ENCODE measurements around the gene MED13L. TPM values are rescaled to one million over a fixed set of nuclear protein-coding genes. Genes with fewer than 3 reads are reported as not detected.

MED13L gene
- total and polyA plus RNA-seq, 2 experiments from 2014 or later: 11.7 to 88.7 TPM

DNA sequence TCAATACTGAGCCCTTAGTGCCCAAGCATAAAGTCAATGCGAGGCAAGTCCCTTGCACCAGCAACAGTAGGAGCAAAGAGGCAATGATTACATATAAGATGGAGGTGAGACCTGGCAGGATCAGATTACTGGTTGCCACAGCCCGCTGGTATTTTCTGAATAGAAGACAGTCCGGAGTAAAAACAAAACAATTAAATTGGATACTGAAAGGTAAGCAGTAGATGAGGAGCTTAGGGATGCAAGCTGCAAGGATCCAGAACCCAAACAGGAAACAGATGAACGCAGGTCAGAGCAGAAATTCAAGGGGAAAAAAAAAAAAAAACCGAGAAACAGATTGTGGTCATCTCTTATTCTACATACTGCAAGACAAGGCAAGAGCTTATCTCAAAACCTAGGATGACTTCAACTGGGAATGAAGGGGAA lies 119.6 kb downstream of the MED13L start:
- Histone ChIP-seq H3K27ac (no peak overlapping the region), H3K27me3 (replicated peaks; ENCODE audit: insufficient read depth) (no peaks in the 10 kb centered on the region), H3K79me2 (ENCODE audit: insufficient read depth) (peaks cover 100% of the 10 kb centered on the region), H3K4me3 (no peak overlapping the region), H3K9me2 (ENCODE audit: insufficient read depth) (no peaks in the 10 kb centered on the region), H3K4me1 (ENCODE audit: insufficient read depth) (peaks cover 34% of the 10 kb centered on the region), H2AFZ (no peak overlapping the region), H4K20me1 (ENCODE audit: insufficient read depth) (peaks cover 45% of the 10 kb centered on the region), H3F3A (ENCODE audit: insufficient read depth) (0 out of 2 replicates have a peak, but pooled peaks cover 7% of the 10 kb centered on the region), H3K4me2 (ENCODE audit: unreplicated experiment) (no peak overlapping the region), H3K9ac (no peak overlapping the region), H3K9me3 (ENCODE audit: low read depth) (no peaks in the 10 kb centered on the region), H3K36me3 (ENCODE audit: low read depth) (no peaks in the 10 kb centered on the region)
- DNase-seq: no peak
- TF ChIP-seq EZH2phosphoT487 (IDR thresholded peaks at IDR 0.05; ENCODE audit: insufficient read depth, low read depth) (no peak), EZH2 (IDR thresholded peaks at IDR 0.05; ENCODE audit: insufficient read depth, poor library complexity, severe bottlenecking) (no peak)
- in situ Hi-C loops (cut with MboI): no loop called here
- 91 to 100% methylated on average over 5 of the region's 5 CpGs for WGBS, 2 experiments (ENCODE audit: low coverage in 1 of 2, low lambda C conversion rate in 2 of 2, missing lambda C conversion rate in 2 of 2)

DNA sequence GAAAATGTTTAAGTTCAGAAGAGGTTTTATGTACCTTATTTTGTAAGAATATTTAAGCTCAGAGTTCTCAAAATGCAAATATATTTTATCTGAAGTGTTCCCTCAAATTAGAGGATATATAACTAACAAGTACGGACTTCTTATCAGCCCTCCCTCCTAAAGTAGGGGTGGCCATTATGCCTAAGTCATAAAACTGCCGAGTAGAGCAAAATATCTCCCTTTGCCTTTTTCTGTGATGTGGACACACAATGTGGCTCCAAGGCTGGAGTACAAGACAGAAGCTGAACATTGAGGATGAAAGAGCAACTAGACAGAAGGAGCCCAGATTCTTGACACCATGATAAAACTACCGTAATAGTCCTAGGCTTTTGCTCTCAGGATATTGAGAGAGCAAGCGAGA lies 120.9 kb downstream of the MED13L start:
- H2AFZ ChIP-seq: no peak overlapping the region
- in situ Hi-C loops (cut with MboI): no loop called here
- no peaks in the 10 kb centered on the region for H3K9me2 ChIP-seq (ENCODE audit: insufficient read depth)
- no peak overlapping the region for H3K4me3 ChIP-seq
- H3K4me2 ChIP-seq (ENCODE audit: unreplicated experiment): no peak overlapping the region
- H3K9ac ChIP-seq: no peak overlapping the region
- no peaks in the 10 kb centered on the region for H3K9me3 ChIP-seq (ENCODE audit: low read depth)
- TF ChIP-seq EZH2 (IDR thresholded peaks at IDR 0.05; ENCODE audit: insufficient read depth, poor library complexity, severe bottlenecking): no peak
- TF ChIP-seq EZH2phosphoT487 (IDR thresholded peaks at IDR 0.05; ENCODE audit: insufficient read depth, low read depth): no peak
- H4K20me1 ChIP-seq (ENCODE audit: insufficient read depth): peaks cover 44% of the 10 kb centered on the region
- peaks cover 100% of the 10 kb centered on the region for H3K79me2 ChIP-seq (ENCODE audit: insufficient read depth)
- no peak overlapping the region for H3K27ac ChIP-seq
- no peaks in the 10 kb centered on the region for H3K27me3 ChIP-seq (replicated peaks; ENCODE audit: insufficient read depth)
- DNase-seq: no peak
- no peaks in the 10 kb centered on the region for H3K36me3 ChIP-seq (ENCODE audit: low read depth)
- 98 to 99% methylated on average over 4 of the region's 4 CpGs for WGBS, 2 experiments (ENCODE audit: low coverage in 1 of 2, low lambda C conversion rate in 2 of 2, missing lambda C conversion rate in 2 of 2)
- H3K4me1 ChIP-seq (ENCODE audit: insufficient read depth): peaks cover 42% of the 10 kb centered on the region
- 0 out of 2 replicates have a peak, but pooled peaks cover 8% of the 10 kb centered on the region for H3F3A ChIP-seq (ENCODE audit: insufficient read depth)

- no peaks in the 10 kb centered on the region for H3K9me2 ChIP-seq (ENCODE audit: insufficient read depth)
- peaks cover 48% of the 10 kb centered on the region for H4K20me1 ChIP-seq (ENCODE audit: insufficient read depth)
- H2AFZ ChIP-seq: no peak overlapping the region
- TF ChIP-seq EZH2phosphoT487 (IDR thresholded peaks at IDR 0.05; ENCODE audit: insufficient read depth, low read depth) (no peak), EZH2 (IDR thresholded peaks at IDR 0.05; ENCODE audit: insufficient read depth, poor library complexity, severe bottlenecking) (no peak)
- no peaks in the 10 kb centered on the region for H3K27me3 ChIP-seq (replicated peaks; ENCODE audit: insufficient read depth)
- H3K36me3 ChIP-seq (ENCODE audit: low read depth): no peaks in the 10 kb centered on the region
- no peak overlapping the region for H3K4me2 ChIP-seq (ENCODE audit: unreplicated experiment)
- H3K79me2 ChIP-seq (ENCODE audit: insufficient read depth): peaks cover 100% of the 10 kb centered on the region
- no peak overlapping the region for H3K4me3 ChIP-seq
- H3F3A ChIP-seq (ENCODE audit: insufficient read depth): 0 out of 2 replicates have a peak, but pooled peaks cover 11% of the 10 kb centered on the region
- H3K9ac ChIP-seq: no peak overlapping the region
- H3K4me1 ChIP-seq (ENCODE audit: insufficient read depth): peaks cover 34% of the 10 kb centered on the region
- DNase-seq: no peak
- WGBS, 2 experiments (ENCODE audit: low coverage in 1 of 2, low lambda C conversion rate in 2 of 2, missing lambda C conversion rate in 2 of 2): 87 to 91% methylated on average over 8 of the region's 8 CpGs
- in situ Hi-C loops (cut with MboI): no loop called here
- no peak overlapping the region for H3K27ac ChIP-seq
- H3K9me3 ChIP-seq (ENCODE audit: low read depth): no peaks in the 10 kb centered on the region
Measured at GRCh38 chr12:116155383-116155782, 122.1 kb downstream of the MED13L start.

DNA sequence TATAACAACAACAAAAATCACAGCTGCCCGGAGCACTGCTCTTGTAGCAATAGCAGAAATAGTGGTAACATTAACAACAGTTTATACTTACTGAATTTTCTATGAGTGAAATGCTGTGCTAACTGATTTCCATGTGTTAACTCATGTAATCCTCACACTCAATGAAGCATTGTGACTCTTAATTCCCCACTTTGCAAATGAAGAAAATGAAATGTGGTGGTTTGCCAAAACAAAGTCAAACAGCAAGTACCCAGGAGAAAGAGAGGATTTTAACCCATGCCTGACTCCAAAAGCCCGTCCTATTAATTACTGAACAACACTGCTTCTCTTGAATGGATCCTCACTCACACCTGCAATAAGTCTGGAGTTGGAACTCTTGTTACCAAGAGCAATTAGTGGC lies 123.5 kb downstream of the MED13L start:
- H3K4me1 ChIP-seq (ENCODE audit: insufficient read depth): peaks cover 31% of the 10 kb centered on the region

GRCh38 chr12:116153113-116153512 lies 124.4 kb downstream of the MED13L start:
- Histone ChIP-seq H3K27ac (no peak overlapping the region), H3K4me2 (ENCODE audit: unreplicated experiment) (no peak overlapping the region), H3K27me3 (replicated peaks; ENCODE audit: insufficient read depth) (no peaks in the 10 kb centered on the region), H3K9ac (no peak overlapping the region), H3K4me1 (ENCODE audit: insufficient read depth) (peaks cover 31% of the 10 kb centered on the region), H2AFZ (no peak overlapping the region), H3K9me3 (ENCODE audit: low read depth) (no peaks in the 10 kb centered on the region), H3K9me2 (ENCODE audit: insufficient read depth) (no peaks in the 10 kb centered on the region), H4K20me1 (ENCODE audit: insufficient read depth) (peaks cover 56% of the 10 kb centered on the region), H3F3A (ENCODE audit: insufficient read depth) (peaks cover 20% of the 10 kb centered on the region; the same call in 1 of the 2 replicates), H3K79me2 (ENCODE audit: insufficient read depth) (peaks cover 99% of the 10 kb centered on the region), H3K4me3 (no peak overlapping the region), H3K36me3 (ENCODE audit: low read depth) (no peaks in the 10 kb centered on the region)
- TF ChIP-seq EZH2 (IDR thresholded peaks at IDR 0.05; ENCODE audit: insufficient read depth, poor library complexity, severe bottlenecking): no peak
- in situ Hi-C loops (cut with MboI): no loop called here
- no peak for DNase-seq

More for the DNA sequence above, 123.5 kb downstream of the MED13L start:
- Histone ChIP-seq H3K4me3 (no peak overlapping the region), H4K20me1 (ENCODE audit: insufficient read depth) (peaks cover 59% of the 10 kb centered on the region), H3K27ac (no peak overlapping the region), H3K9ac (no peak overlapping the region), H3K9me3 (ENCODE audit: low read depth) (no peaks in the 10 kb centered on the region), H2AFZ (no peak overlapping the region), H3K27me3 (replicated peaks; ENCODE audit: insufficient read depth) (no peaks in the 10 kb centered on the region), H3K9me2 (ENCODE audit: insufficient read depth) (no peaks in the 10 kb centered on the region), H3F3A (ENCODE audit: insufficient read depth) (peaks cover 17% of the 10 kb centered on the region; the same call in 1 of the 2 replicates), H3K36me3 (ENCODE audit: low read depth) (no peaks in the 10 kb centered on the region), H3K4me2 (ENCODE audit: unreplicated experiment) (no peak overlapping the region), H3K79me2 (ENCODE audit: insufficient read depth) (peaks cover 100% of the 10 kb centered on the region)
- WGBS, 2 experiments (ENCODE audit: low coverage in 1 of 2, low lambda C conversion rate in 2 of 2, missing lambda C conversion rate in 2 of 2): 79 to 88% methylated on average over 2 of the region's 2 CpGs
- DNase-seq: no peak
- no peak for TF ChIP-seq EZH2 (IDR thresholded peaks at IDR 0.05; ENCODE audit: insufficient read depth, poor library complexity, severe bottlenecking)
- in situ Hi-C loops (cut with MboI): no loop called here
